Stimulated activated CD4-positive, alpha-beta T cell treated with anti-CD3 and anti-CD28 coated beads, TNF-alpha, amount 100 ng/mL, for 24 hours (primary cell): ENCODE measurements around the gene CC2D2B.

Experiments used
- DNase-seq, 3 experiments: peaks; one replicate each; pipeline ENCODE4 v3.0.0-alpha.2; 2020; ENCODE audit warnings: low read depth in 3 of 3

Gene CC2D2B

DNA sequence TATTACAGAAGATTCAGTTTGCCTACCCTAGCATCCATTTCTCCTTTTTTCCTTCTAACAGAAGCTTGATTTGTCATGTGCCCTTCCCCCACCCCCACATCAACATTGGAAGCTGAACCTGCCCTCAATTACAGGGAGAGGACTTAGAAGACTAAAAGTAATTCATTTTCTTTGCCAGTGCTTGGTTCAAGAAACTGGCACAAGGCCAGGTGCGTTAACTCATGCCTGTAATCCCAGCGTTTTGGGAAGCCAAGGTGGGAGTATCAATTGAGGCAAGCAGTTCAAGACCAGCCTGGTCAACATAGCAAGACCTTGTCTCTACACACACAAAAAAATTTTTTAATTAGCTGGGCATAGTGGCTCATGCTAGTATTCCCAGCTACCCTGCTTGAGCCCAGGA, 168.2 kb downstream of the CC2D2B start:
- no peak for DNase-seq

- no peak for DNase-seq
Measured at GRCh38 chr10:96077156-96077555, 169.4 kb downstream of the CC2D2B start.

- DNase-seq: no peak
Measured at GRCh38 chr10:96082153-96082552, 174.4 kb downstream of the CC2D2B start.
